Measurements from ENCODE around the gene CELF5. TPM values are rescaled to one million over a fixed set of nuclear protein-coding genes. Genes with fewer than 3 reads are reported as not detected.

Gene CELF5
- total RNA-seq, 1 donor from 2014 or later, result not detected

DNA sequence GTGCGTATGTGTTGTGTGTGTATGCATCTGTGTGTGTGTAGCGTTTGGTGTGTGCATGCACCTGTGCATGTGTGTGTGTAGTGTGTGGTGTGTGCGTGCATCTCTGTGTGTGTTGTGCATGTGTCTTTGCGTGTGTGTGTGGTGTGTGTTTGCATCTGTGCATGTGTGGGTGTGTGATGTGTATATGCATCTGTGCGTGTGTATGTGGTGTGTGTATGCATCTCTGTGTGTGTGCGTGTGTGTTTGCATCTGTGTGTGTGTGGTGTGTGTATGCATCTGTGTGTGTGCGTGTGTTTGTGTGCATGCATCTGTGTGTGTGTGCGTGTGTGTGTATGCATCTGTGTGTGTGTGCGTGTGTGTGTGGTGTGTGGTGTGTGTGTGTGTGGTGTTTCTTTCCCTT lies 20.6 kb downstream of the CELF5 start:
- H3K27me3 ChIP-seq, result no peaks in the 10 kb centered on the region

DNA sequence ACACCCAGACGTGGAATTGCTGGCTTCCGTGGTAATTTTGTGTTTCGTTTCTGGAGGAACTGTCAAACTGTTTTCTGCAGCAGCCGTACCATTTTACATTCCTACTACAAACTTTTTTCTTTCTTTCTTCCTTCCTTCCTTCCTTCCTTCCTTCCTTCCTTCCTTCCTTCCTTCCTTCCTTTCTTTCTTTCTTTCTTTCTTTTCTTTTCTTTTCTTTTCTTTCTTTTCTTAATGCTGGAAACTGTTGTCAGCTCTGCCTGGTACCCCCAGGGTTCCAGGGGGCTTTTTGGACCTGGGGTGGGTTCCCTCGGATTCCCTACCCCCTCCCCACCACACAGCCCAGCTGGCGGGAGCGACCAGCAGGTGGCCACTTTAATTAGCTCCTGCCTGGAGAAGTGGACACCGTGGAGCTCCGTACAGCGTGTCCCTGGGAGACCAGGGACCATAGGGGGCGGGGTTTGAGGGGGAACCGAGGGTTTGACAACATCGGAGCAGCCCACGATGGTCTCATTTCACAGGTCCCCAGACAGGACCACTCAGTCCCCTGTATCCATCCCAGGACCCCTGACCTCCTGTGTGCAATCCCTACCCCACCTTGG lies 24.4 kb downstream of the CELF5 start:
- H3K9me3 ChIP-seq, result no peaks in the 10 kb centered on the region
- H3K27me3 ChIP-seq, result no peaks in the 10 kb centered on the region
- no peaks in the 10 kb centered on the region for H3K4me1 ChIP-seq
- no peaks in the 10 kb centered on the region for H3K36me3 ChIP-seq
- H3K4me3 ChIP-seq, result no peak overlapping the region
- intact Hi-C loops (cut with DNase I), result no loop called here
- H3K27ac ChIP-seq, result no peak overlapping the region
- DNase-seq (ENCODE audit: low spot score in 2 of 2), result no peak
- TF ChIP-seq, protein P1, sequence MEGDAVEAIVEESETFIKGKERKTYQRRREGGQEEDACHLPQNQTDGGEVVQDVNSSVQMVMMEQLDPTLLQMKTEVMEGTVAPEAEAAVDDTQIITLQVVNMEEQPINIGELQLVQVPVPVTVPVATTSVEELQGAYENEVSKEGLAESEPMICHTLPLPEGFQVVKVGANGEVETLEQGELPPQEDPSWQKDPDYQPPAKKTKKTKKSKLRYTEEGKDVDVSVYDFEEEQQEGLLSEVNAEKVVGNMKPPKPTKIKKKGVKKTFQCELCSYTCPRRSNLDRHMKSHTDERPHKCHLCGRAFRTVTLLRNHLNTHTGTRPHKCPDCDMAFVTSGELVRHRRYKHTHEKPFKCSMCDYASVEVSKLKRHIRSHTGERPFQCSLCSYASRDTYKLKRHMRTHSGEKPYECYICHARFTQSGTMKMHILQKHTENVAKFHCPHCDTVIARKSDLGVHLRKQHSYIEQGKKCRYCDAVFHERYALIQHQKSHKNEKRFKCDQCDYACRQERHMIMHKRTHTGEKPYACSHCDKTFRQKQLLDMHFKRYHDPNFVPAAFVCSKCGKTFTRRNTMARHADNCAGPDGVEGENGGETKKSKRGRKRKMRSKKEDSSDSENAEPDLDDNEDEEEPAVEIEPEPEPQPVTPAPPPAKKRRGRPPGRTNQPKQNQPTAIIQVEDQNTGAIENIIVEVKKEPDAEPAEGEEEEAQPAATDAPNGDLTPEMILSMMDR (IDR thresholded peaks at IDR 0.05), result no peak

More for the DNA sequence above, 20.6 kb downstream of the CELF5 start:
- Histone ChIP-seq H3K4me1 (no peaks in the 10 kb centered on the region), H3K9me3 (no peaks in the 10 kb centered on the region), H3K36me3 (no peaks in the 10 kb centered on the region), H3K27ac (no peak overlapping the region), H3K4me3 (no peak overlapping the region)
- TF ChIP-seq, protein P1 (IDR thresholded peaks at IDR 0.05), result no peak
- DNase-seq (ENCODE audit: low spot score in 2 of 2), result no peak
- intact Hi-C loops (cut with DNase I), result no loop called here

DNA sequence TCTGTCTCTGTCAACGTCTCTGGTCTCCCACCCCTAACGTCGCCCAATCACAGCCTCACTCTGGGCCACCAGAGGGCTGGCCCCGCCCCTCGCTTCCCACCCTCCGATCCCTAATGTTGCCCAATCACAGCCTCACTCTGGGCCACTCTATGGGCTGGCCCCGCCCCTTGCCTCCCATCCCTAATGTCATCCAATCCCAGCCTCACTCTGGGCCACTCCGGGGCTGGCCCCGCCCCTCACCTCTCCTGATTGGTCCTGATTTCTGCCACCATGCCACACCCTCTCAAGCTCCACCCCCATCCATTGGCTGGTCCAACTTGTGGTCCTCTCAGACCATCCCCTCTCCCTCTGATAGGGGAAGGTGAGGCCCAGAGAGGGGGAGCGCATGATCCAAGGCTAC lies 24.9 kb downstream of the CELF5 start:
- Histone ChIP-seq H3K36me3 (no peaks in the 10 kb centered on the region), H3K27me3 (no peaks in the 10 kb centered on the region), H3K4me1 (no peaks in the 10 kb centered on the region), H3K4me3 (no peak overlapping the region), H3K9me3 (no peaks in the 10 kb centered on the region), H3K27ac (no peak overlapping the region)
- no peak for DNase-seq (ENCODE audit: low spot score in 2 of 2)
- intact Hi-C loops (cut with DNase I), result no loop called here
- TF ChIP-seq, protein P1 (IDR thresholded peaks at IDR 0.05), result no peak

DNA sequence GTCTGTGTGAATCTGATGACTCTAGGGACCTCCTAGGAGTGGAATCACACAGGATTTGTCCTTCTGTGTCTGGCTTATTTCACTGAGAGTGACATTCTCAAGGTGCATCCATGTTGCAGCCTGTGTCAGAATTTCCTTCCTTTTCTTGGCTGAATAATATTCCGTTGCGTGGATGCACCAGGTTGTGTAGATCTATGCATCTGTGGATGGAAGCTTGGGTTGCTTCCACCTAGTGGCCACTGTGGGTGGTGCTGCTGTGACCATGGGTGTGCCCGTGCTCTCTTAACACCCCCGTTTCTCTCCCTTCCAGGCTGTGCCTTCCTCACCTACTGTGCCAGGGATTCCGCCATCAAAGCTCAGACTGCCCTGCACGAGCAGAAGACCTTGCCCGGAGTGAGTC lies 26.2 kb downstream of the CELF5 start:
- no peak for DNase-seq (ENCODE audit: low spot score in 2 of 2)
- H3K36me3 ChIP-seq, result no peaks in the 10 kb centered on the region
- intact Hi-C loops (cut with DNase I), result no loop called here
- TF ChIP-seq, protein P1 (IDR thresholded peaks at IDR 0.05), result peak; percentile 25 to 49 (median 39)
- no peak overlapping the region for H3K27ac ChIP-seq
- H3K27me3 ChIP-seq, result no peaks in the 10 kb centered on the region
- H3K4me1 ChIP-seq, result no peaks in the 10 kb centered on the region
- H3K9me3 ChIP-seq, result no peaks in the 10 kb centered on the region
- no peak overlapping the region for H3K4me3 ChIP-seq

DNA sequence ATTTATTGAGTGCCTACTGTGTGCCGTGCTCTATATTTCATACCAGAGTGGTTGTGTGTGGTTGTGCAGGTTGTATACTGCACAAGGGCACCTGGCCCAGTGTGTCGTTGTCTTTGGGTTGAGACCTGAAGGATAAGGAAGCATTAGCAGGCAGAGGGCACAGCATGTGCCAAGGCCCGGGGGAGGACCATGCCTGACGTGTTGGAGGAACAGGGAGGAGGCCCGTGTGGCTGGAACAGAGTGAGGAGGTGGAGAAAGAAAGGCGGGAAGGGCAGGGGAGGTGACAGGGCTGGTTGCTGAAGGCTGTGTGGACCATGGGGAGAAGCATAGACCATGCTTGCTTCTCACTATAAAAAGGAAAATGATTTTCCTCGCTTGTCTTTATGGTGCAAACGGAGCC lies 26.8 kb downstream of the CELF5 start:
- no peaks in the 10 kb centered on the region for H3K9me3 ChIP-seq
- TF ChIP-seq, protein P1 (IDR thresholded peaks at IDR 0.05), result no peak
- no peak for DNase-seq (ENCODE audit: low spot score in 2 of 2)
- H3K4me3 ChIP-seq, result no peak overlapping the region
- H3K27me3 ChIP-seq, result no peaks in the 10 kb centered on the region
- intact Hi-C loops (cut with DNase I), result no loop called here
- no peaks in the 10 kb centered on the region for H3K4me1 ChIP-seq
- H3K36me3 ChIP-seq, result no peaks in the 10 kb centered on the region
- H3K27ac ChIP-seq, result no peak overlapping the region

DNA sequence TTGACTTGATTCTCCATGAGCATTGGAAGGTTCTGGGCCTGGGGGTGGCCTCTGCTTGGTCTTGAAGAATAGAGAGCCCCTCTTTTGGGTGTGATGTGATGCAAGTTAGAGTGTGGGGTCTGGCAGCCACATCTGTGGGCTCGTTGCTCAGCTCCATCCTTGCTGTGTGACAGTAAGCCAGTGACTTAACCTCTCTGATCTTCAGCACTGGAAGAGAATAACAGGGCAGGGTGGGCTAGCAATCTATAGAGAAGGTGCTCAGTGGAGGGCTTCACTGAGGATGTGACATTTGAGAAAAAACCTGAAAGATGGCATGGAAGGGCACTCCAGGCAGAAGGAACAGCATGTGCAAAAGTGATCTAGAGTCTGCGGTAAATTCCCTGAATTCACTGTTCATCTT lies 28.2 kb downstream of the CELF5 start:
- Histone ChIP-seq H3K4me1 (no peaks in the 10 kb centered on the region), H3K4me3 (no peak overlapping the region), H3K27ac (no peak overlapping the region), H3K36me3 (no peaks in the 10 kb centered on the region), H3K9me3 (no peaks in the 10 kb centered on the region), H3K27me3 (no peaks in the 10 kb centered on the region)
- intact Hi-C loops (cut with DNase I), result no loop called here
- DNase-seq (ENCODE audit: low spot score in 2 of 2), result no peak
- TF ChIP-seq, protein P1 (IDR thresholded peaks at IDR 0.05), result no peak
